Choroid plexus epithelial cell (primary cell): Measurements from ENCODE around the gene LY6G6C.
A peak's percentile ranks its signal among the peaks of the same experiment; 100 is the strongest.

Source experiments
- DNase-seq: peaks from one replicate; pipeline ENCODE4 v3.0.0-alpha.2; 2010; ENCODE audit warnings: low read depth
- H3K4me3 ChIP-seq: 2 replicates; pipeline ENCODE4 v1.5.1; 2011; ENCODE audit warnings: low read depth, mild to moderate bottlenecking, control low read depth, low read length, moderate library complexity
- TF ChIP-seq, protein P1 (sequence below): conservative IDR thresholded peaks from 2 replicates; pipeline ENCODE4 v1.5.1; 2011; ENCODE audit warnings: low read depth, mild to moderate bottlenecking, control low read depth, inconsistent platforms, low read length, moderate library complexity

Gene LY6G6C, protein sequence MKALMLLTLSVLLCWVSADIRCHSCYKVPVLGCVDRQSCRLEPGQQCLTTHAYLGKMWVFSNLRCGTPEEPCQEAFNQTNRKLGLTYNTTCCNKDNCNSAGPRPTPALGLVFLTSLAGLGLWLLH

GRCh38 chr6:31721351-31722020, at the start of gene LY6G6C:
LY6G6C (minus strand) TSS chr6:31721746; CDS start chr6:31721679, 67 bp downstream.
- TF ChIP-seq, protein P1, sequence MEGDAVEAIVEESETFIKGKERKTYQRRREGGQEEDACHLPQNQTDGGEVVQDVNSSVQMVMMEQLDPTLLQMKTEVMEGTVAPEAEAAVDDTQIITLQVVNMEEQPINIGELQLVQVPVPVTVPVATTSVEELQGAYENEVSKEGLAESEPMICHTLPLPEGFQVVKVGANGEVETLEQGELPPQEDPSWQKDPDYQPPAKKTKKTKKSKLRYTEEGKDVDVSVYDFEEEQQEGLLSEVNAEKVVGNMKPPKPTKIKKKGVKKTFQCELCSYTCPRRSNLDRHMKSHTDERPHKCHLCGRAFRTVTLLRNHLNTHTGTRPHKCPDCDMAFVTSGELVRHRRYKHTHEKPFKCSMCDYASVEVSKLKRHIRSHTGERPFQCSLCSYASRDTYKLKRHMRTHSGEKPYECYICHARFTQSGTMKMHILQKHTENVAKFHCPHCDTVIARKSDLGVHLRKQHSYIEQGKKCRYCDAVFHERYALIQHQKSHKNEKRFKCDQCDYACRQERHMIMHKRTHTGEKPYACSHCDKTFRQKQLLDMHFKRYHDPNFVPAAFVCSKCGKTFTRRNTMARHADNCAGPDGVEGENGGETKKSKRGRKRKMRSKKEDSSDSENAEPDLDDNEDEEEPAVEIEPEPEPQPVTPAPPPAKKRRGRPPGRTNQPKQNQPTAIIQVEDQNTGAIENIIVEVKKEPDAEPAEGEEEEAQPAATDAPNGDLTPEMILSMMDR: no peak
- no peak within 1 kb of the TSS for H3K4me3 ChIP-seq
- DNase-seq: no peak

- TF ChIP-seq, protein P1: no peak
- no peak overlapping the region for H3K4me3 ChIP-seq
- no peak for DNase-seq
These were observed 49.3 kb upstream of the LY6G6C start for GRCh38 chr6:31770860-31771259.

DNA sequence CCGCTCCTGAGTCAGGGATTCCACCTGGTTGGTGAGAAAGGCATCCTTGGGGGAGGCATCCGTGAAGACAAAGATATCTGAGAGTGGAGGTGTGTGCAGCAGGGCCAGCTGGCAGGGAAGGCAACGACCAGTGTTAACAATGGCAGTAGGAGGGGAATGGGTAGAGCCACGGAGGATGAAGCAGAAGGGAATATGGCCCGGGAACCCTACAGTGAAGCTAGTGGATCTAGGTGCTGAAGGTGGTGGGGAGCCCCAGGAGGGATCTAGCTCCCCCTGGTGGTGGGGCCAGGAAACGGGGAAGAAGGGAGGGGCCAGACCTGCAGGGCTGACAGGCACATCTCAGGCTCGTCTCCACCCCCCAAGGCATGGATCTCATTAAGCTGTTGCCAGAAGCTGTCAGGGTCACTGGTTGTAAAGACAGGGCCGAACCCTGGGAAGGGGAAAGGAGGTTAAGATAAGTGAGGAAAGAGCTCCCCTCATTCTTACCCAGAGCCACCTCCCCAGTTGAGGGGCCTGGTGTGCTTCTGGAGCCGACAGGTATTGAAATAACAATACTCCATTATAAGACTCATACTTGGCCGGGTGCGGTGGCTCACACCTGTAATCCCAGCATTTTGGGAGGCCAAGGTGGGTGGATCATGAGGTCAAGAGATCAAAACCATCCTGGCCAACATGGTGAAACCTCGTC, 48.3 kb upstream of the LY6G6C start:
- TF ChIP-seq, protein P1: peak; percentile 88
- DNase-seq: peak; percentile 68
- no peak overlapping the region for H3K4me3 ChIP-seq

DNA sequence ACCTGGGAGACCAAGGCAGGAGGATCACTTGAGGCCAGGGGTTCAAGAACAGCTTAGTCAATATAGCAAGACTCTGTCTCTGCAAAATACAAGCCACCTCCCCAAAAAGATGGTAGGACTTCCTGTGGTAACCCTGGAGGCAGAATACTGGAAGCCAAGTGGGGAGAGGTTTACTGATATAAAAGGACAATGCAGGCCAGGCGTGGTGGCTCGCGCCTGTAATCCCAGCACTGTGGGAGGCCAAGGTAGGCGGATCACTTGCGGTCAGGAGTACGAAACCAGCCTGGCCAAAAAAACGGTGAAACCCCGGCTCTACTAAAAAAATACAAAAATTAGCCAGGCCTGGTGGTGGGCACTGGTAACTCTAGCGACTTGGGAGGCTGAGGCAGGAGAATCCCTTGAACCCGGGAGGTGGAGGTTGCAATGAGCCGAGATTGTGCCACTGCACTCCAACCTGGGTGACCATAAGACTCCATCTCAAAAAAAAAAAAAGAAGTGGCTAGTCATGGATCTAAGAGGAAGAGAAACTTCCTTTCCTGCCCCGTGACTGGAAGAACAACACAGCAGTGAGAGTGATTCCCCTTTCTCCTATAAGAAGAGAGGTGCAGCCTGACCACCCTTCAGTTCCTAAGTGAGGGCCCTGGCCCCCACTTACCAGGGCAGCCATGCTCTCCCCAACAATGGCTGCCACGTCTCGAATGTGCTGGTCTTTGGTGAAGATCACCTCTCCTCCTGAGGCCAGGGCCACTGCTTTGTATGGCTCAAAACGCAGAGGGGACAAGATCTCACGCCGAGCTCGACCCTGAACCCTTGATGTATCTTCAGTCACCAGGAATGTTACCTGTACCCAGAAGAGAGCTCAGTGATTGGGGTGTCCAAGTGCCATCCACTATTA, 47.1 kb upstream of the LY6G6C start:
- TF ChIP-seq, protein P1: no peak
- DNase-seq: no peak
- no peak overlapping the region for H3K4me3 ChIP-seq

- no peak for DNase-seq
- H3K4me3 ChIP-seq: no peak overlapping the region
- TF ChIP-seq, protein P1: no peak
These were observed 45.6 kb upstream of the LY6G6C start for GRCh38 chr6:31767096-31767645.

- H3K4me3 ChIP-seq: peak overlapping the region; percentile 41
- TF ChIP-seq, protein P1: no peak
- DNase-seq: no peak
These were observed 44.6 kb upstream of the LY6G6C start for GRCh38 chr6:31765910-31766794.
